NCI-H510A treated with DMSO at 0.1 percent for 48 hours (cell line): Measurements from ENCODE around the gene DIPK1A.
"Not testable (repeated sequence)": the region's sequence is repeated elsewhere in the genome, so short reads cannot be mapped to it uniquely, and the experiment has no call there.

Source experiments
- DNase-seq: peaks from one replicate; lab custom pipeline; 2025; lab: John Stamatoyannopoulos, UW

Gene DIPK1A

DNA sequence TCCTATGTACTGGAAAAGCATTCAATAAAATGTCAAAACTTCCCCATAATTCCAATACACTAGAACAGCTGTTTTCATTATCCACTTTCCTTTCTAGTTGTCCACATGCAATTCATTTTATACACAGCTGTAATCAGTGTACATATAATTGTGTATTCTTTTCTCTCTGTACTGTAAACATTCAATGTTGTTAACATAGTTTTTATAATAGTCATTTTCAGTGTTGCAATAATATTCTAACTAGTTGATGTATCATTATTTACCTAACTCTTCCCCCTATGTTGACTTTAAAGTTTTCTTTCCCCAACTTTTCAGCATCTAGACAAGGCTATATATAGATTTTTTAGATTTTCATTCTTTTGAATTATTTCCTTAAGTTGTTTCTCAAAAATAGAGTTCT is 44.4 kb downstream of the DIPK1A start:
- DNase-seq = no peak

DNA sequence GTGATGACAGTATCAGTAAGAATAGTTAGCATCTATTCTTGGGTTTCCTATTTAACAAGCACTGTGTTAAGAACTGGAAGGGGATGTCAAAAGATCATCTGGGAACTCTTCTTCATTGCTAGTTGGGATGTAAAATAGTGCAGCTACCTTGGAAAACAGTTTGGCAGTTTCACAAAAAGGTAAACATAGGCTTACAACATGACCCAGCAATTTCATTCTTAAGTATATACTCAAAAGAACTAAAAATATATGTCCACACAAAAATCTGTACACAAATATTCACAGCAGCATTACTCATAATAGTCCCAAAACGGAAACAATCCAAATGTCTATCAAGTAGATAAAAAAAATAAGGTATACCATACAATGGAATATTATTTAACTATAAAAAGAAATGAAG is 45.7 kb downstream of the DIPK1A start:
- no peak for DNase-seq

GRCh38 chr1:92913093-92913819 is 48.0 kb downstream of the DIPK1A start:
- no peak for DNase-seq

GRCh38 chr1:92910081-92910480 is 51.2 kb downstream of the DIPK1A start:
- DNase-seq = no peak

GRCh38 chr1:92909321-92909720 is 51.9 kb downstream of the DIPK1A start:
- no peak for DNase-seq

DNA sequence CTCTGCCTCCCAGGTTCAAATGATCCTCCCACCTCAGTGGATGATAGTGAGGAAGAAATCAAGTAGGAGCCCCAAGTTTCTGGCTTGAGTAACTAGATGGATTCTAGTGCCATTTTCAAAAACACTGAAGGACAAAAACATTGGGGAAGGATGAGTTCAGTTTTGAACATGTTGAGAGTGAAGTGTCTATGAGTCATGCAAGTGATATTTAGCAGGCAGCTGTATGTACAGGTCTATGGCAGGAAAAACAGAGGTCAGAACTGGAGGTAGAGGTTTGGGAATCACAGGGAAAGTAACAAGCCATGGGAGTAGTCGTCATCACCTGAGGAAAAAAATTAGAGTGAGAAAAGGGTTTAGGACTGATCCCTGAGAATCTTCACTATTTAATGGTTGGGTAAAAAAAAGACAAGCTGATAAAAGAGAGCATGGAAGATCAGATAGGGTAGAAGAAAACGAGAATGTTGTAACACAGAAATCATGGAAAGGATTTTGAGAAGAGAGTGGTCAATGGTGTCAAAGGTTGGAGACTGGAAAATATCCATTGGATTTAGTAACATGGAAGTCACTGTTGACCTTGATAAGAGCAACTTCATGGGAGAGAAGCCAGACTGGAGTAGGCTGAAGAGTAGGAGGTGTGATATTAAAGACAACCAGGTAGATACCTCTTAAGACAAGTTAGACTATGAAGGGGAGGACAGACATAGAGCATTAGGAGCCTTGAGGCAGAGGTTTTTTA is 53.1 kb downstream of the DIPK1A start:
- peak; percentile 48 for DNase-seq

GRCh38 chr1:92903765-92904164 is 57.5 kb downstream of the DIPK1A start:
- no peak for DNase-seq

- DNase-seq = no peak
These were observed 58.9 kb downstream of the DIPK1A start for GRCh38 chr1:92902406-92902744.

DNA sequence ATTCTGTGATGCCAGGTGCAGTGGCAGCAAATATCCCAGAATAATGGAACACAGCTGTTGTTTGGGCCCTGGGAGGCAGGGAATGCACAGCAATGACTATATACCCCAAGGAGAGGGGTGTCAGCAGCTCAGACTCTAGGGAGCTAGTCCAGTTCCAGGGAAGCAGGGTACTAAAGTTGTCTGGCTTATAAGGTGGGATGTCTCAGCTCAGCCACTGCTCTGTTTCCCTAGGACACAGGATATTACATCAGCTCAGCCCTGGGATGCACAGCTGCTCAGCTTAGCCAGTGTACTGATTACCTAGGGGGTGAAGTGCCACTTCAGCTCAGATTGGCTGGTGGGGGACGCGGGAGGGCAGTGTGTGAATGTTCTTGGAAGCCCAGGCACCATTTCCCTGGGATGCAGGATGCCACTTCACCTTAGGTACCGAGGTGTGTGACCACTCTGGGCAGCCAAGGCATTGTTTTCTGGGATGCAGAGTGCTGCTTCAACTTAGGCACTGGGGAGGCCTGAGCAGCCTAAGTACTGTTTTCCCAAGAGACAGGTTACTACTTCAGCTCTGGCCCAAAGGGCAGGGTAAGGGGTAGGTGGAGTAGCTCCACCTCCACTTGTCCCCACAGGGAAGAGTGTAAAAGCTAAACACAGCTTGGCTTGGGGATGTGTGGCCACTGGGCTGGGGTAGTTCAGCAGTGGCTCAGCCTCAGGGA is 59.4 kb downstream of the DIPK1A start:
- peak; percentile 97 for DNase-seq

GRCh38 chr1:92901126-92901525 is 60.1 kb downstream of the DIPK1A start:
- no peak for DNase-seq

DNA sequence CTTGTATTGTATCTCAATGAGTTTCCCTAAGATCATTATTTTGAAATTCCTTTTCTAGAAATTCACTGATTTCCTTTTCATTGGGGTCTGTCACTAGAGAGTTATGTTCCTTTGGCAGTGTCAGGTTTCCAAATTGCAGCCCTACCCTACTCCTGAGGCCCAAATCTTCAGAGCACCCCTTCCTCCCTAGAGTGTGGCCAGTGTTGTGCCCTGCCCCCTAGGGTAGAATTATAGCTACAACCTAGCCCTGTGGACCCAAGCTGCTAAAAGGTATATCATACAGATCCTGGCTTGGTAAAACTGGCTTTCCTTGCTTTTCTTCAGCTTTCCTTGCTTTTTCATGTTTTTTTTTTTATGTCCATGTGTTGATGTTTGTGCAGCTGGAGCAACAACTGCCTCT is 60.7 kb downstream of the DIPK1A start:
- no peak for DNase-seq

GRCh38 chr1:92899780-92900179 is 61.5 kb downstream of the DIPK1A start:
- no peak for DNase-seq

DNA sequence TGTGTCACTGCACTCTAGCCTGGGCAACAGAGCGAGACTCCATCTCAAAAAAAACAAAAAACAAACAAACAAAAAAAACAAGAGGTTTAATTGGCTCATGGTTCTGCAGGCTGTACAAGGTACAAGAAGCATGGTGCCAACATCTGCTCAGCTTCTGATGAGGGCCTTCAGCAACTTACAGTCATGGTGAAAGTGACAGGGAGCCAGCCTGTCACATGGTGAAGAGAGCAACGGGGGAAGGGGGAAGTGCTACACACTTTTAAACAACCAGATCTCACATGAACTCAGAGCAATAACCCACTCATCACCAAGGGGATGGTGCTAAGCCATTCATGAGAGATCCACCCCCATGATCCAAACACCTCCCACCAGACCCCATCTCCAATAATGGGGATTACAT is 63.2 kb downstream of the DIPK1A start:
- not testable (repeated sequence) for DNase-seq

DNA sequence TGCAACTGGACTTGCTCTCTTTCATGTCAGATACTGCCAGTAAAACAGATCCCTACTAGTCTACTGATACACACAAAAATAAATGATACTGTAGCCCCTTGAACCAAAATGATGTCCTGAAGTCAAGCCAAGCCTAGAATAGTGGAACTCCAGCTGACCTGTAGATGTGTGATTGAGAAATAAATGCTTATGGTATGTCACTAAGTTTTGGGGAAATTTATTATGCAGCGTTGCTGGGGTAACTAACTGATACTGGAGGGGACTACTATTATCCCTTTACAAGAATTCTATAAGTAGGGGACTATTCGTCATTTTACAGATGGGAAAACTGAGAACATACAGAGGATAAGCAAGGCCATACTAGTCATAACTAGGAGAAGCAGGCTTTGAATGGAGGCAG is 73.8 kb downstream of the DIPK1A start:
- no peak for DNase-seq

DNA sequence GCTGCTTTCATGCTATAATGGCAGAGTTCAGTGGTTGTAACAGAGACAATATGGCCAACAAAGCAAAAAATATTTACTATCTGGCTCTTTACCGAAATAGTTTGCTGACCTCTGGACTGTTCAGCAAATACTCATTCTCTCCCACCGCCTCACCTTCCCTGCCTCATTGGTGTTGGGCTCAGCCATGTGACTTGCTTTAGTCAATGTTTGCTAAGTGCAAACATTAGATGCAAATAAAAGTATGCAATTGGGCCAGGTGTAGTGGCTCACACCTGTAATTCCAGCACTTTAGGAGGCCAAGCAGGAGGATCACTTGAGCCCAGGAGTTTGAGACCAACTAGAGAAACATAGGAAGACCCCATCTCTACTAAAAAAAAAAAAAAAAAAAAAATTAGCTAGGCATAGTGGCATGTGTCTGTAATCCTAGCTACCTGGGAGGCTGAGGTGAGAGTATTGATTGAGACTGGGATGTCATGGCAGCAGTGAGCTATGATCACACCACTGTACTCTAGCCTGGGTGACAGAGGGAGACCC is 74.3 kb downstream of the DIPK1A start:
- peak; percentile 92 for DNase-seq

- no peak for DNase-seq
These were observed 77.1 kb downstream of the DIPK1A start for GRCh38 chr1:92884195-92884594.

DNA sequence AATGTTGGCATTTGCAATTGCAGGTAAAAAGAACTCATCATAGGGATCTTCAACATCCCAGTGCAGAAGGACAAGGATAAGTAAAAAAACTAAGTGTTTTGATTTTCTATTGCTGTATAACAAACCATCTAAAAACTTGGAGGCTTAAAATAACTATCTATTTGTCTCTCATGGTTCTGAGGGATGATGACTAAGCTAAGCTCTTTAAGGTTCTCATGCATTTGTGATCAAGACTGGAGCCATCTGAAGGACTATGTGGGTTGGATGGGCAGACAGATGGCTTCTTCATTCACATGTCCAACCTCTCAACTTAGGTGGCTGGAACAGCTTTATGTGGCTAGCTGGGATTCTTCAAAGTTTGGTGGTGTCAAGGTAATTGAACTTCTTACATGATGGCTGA is 78.0 kb downstream of the DIPK1A start:
- no peak for DNase-seq

DNA sequence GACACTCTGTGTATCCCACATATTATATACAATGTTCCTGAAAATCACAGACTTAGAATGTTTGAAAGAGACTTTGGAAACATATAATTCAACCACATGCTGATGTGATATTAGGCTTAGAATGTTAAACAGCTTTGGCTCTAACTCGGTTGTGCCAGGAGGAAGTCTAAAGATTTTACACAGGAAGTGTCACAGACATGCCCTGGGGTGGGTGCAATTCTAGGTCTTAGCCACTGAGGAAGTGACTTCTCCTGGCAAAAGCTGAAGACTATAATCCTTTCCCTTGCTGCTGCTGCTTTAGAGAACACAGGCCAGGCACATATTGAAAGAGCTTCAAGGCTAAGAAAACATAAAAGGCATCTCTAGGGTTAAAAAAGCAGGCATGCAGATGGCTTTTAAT is 78.4 kb downstream of the DIPK1A start:
- DNase-seq = no peak

DNA sequence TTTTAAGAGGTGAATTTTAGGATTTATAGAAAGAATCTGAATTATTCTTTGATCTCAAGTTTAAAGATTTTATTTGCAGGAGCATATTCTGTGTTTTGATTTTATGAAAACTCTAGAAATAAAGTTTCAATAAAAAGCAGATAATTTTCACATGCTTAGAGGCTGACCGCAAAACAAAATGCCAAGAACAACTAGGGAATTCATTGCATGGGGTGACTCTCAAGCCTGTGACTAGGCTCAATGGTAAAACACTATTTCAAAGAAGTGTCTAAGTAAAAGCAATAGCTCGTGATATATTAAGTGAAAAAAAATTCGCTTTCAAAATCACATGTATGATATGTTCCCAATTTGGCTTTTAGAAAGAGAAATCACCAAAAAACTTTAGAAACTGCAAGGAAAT is 79.9 kb downstream of the DIPK1A start:
- no peak for DNase-seq

GRCh38 chr1:92879316-92879968 is 81.8 kb downstream of the DIPK1A start:
- DNase-seq = no peak

- peak; percentile 76 for DNase-seq
These were observed 83.5 kb downstream of the DIPK1A start for GRCh38 chr1:92877792-92878191.

- DNase-seq = peak; percentile 81
These were observed 84.1 kb downstream of the DIPK1A start for GRCh38 chr1:92877081-92877711.
